B cell (primary cell): ENCODE results near the gene TUBE1.

Experiments
- CTCF ChIP-seq: fragments of 200-600 bp; IDR thresholded peaks from one replicate; pipeline ENCODE4 v1.8.0; 2022; ENCODE audit warnings: antibody characterized with exemption, mild to moderate bottlenecking
- EZH2 ChIP-seq: IDR thresholded peaks from 2 replicates; pipeline ENCODE4 v1.6.1; 2012; ENCODE audit warnings: borderline replicate concordance, low read depth, mild to moderate bottlenecking, moderate library complexity, low read length; ENCODE audit not compliant: insufficient read depth, poor library complexity, severe bottlenecking

- TF ChIP-seq CTCF, result no peak
- TF ChIP-seq EZH2, result no peak
Observed at GRCh38 chr6:112022749-112023148, 64.5 kb downstream of the TUBE1 start.
